GM19023 (cell line): ENCODE data around the gene AUTS2.
"Not testable (repeated sequence)": the region's sequence is repeated elsewhere in the genome, so short reads cannot be mapped to it uniquely, and the experiment has no call there.

ENCODE experiments used
- ATAC-seq: cut with Tn5 transposase; IDR thresholded peaks from one replicate; pipeline ENCODE4 v1.9.1; 2021; ENCODE audit warnings: mild to moderate bottlenecking, moderate library complexity; ENCODE audit not compliant: unreplicated experiment

The AUTS2 gene

GRCh38 chr7:70263471-70264255 is 665.4 kb downstream of the AUTS2 start:
- ATAC-seq: no peak

GRCh38 chr7:70266186-70266585 is 667.9 kb downstream of the AUTS2 start:
- no peak for ATAC-seq

GRCh38 chr7:70267381-70268120 is 669.3 kb downstream of the AUTS2 start:
- ATAC-seq: no peak

GRCh38 chr7:70268179-70268578 is 669.9 kb downstream of the AUTS2 start:
- ATAC-seq: no peak

- ATAC-seq: no peak
Measured at GRCh38 chr7:70270149-70270548, 671.9 kb downstream of the AUTS2 start.

GRCh38 chr7:70271617-70272081 is 673.4 kb downstream of the AUTS2 start:
- no peak for ATAC-seq

- ATAC-seq: not testable (repeated sequence)
Measured at GRCh38 chr7:70275570-70275969, 677.3 kb downstream of the AUTS2 start.

GRCh38 chr7:70285187-70285586 is 686.9 kb downstream of the AUTS2 start:
- ATAC-seq: no peak

GRCh38 chr7:70285854-70286253 is 687.6 kb downstream of the AUTS2 start:
- ATAC-seq: no peak

GRCh38 chr7:70288781-70289456 is 690.6 kb downstream of the AUTS2 start:
- ATAC-seq: no peak

GRCh38 chr7:70292716-70293115 is 694.4 kb downstream of the AUTS2 start:
- ATAC-seq: no peak

GRCh38 chr7:70294211-70294911 is 696.1 kb downstream of the AUTS2 start:
- ATAC-seq: no peak

- ATAC-seq: no peak
Measured at GRCh38 chr7:70298780-70299471, 700.7 kb downstream of the AUTS2 start.

- no peak for ATAC-seq
Measured at GRCh38 chr7:70299472-70299807, 701.2 kb downstream of the AUTS2 start.

GRCh38 chr7:70301673-70302185 is 703.5 kb downstream of the AUTS2 start:
- no peak for ATAC-seq

- ATAC-seq: no peak
Measured at GRCh38 chr7:70303309-70303708, 705.0 kb downstream of the AUTS2 start.

- ATAC-seq: no peak
Measured at GRCh38 chr7:70303780-70304179, 705.5 kb downstream of the AUTS2 start.

- no peak for ATAC-seq
Measured at GRCh38 chr7:70306173-70306572, 707.9 kb downstream of the AUTS2 start.

GRCh38 chr7:70307544-70308106 is 709.4 kb downstream of the AUTS2 start:
- ATAC-seq: no peak

GRCh38 chr7:70312336-70312735 is 714.1 kb downstream of the AUTS2 start:
- no peak for ATAC-seq
